Smooth muscle cell (in vitro differentiated cells): ENCODE results near the gene SNRPB2. TPM values are rescaled to one million over a fixed set of nuclear protein-coding genes. Genes with fewer than 3 reads are reported as not detected.

ENCODE experiments used
- DNase-seq: peaks from one replicate; lab custom pipeline; 2025; ENCODE audit not compliant: unreplicated experiment; lab: John Stamatoyannopoulos, UW
- H2AFZ ChIP-seq: fragments of 200-600 bp; sonication (generic); 2 replicates; pipeline ENCODE4 v1.6.0; 2016; ENCODE audit warnings: antibody characterized with exemption, low read depth, mild to moderate bottlenecking
- H3F3A ChIP-seq: fragments of 200-600 bp; sonication (generic); 2 replicates; pipeline ENCODE4 v1.6.0; 2017; ENCODE audit warnings: antibody characterized with exemption, low read depth
- H3K27ac ChIP-seq: fragments of 200-600 bp; sonication (generic); 2 replicates; pipeline ENCODE4 v1.5.1; 2016; ENCODE audit warnings: low read depth, mild to moderate bottlenecking
- H3K27me3 ChIP-seq: fragments of 200-600 bp; sonication (generic); 2 replicates; pipeline ENCODE4 v1.6.1; 2016; ENCODE audit warnings: low read depth, mild to moderate bottlenecking
- H3K36me3 ChIP-seq: fragments of 200-600 bp; sonication (generic); 2 replicates; pipeline ENCODE4 v1.5.1; 2016; ENCODE audit warnings: low read depth
- H3K4me1 ChIP-seq: fragments of 200-600 bp; sonication (generic); 2 replicates; pipeline ENCODE4 v1.5.1; 2016; ENCODE audit warnings: low read depth
- H3K4me2 ChIP-seq: fragments of 200-600 bp; sonication (generic); 2 replicates; pipeline ENCODE4 v1.6.0; 2016; ENCODE audit warnings: mild to moderate bottlenecking
- H3K4me3 ChIP-seq: fragments of 200-600 bp; sonication (generic); 2 replicates; pipeline ENCODE4 v1.5.1; 2016; ENCODE audit warnings: mild to moderate bottlenecking
- H3K79me2 ChIP-seq: fragments of 200-600 bp; sonication (generic); 2 replicates; pipeline ENCODE4 v1.6.0; 2016; ENCODE audit warnings: low read depth, mild to moderate bottlenecking
- H3K9ac ChIP-seq: fragments of 200-600 bp; sonication (generic); 2 replicates; pipeline ENCODE4 v1.6.0; 2016; ENCODE audit warnings: low read depth
- H3K9me3 ChIP-seq: fragments of 200-600 bp; sonication (generic); replicated peaks from 2 replicates; pipeline ENCODE4 v1.5.1; 2016; ENCODE audit warnings: low read depth
- H4K20me1 ChIP-seq: fragments of 200-600 bp; sonication (generic); 2 replicates; pipeline ENCODE4 v1.6.0; 2016; ENCODE audit warnings: low read depth
- WGBS: methylation state at CpG from one replicate; pipeline ENCODE4 v1.1.7; 2016; ENCODE audit warnings: low lambda C conversion rate; 5-methylcytosine and 5-hydroxymethylcytosine counted together
- polyA plus RNA-seq: library from polyadenylated mRNA; unstranded; fragments of >200 nt; fragmentation: Nextera tagmentation; extraction: Ambion mirVana; gene quantifications from 2 replicates; pipeline ENCODE4 v1.2.1, GENCODE V29; 2016
- total RNA-seq: library from RNA; depleted of rRNA; stranded (reverse); fragments of >200 nt; gene quantifications from 2 replicates; pipeline ENCODE4 v1.2.3, GENCODE V29; 2014
- TF ChIP-seq, protein P1 (sequence below): fragments of 200-600 bp; sonication (generic); IDR thresholded peaks from 2 replicates; pipeline ENCODE4 v1.5.1; 2017; ENCODE audit warnings: borderline replicate concordance, mild to moderate bottlenecking, antibody characterized with exemption; ENCODE audit not compliant: insufficient read depth, poor library complexity, severe bottlenecking

The SNRPB2 gene
- total and polyA plus RNA-seq, 2 experiments from 2014 or later, result 87.6 to 105 TPM

DNA sequence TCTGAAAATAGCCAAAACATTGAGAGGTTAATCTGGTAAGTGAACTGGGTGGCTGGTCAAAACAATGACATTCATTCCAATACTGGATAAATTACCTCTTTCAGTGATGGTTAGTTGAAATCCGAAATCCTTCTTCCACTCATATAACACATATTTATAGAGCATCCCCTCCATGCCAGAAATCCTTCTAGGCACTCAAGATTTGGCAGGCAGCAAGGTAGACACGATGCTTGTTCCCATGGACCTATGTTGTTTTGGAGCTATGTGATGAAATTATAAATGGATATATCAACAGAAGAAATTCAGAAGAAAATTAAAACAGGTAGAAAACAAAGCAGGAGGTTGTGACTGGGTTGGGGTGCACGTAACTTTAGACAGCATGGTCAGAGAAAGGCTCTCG is 26.3 kb upstream of the SNRPB2 start:
- H3K9me3 ChIP-seq, result no peaks in the 10 kb centered on the region
- H4K20me1 ChIP-seq, result no peaks in the 10 kb centered on the region
- H3K9ac ChIP-seq, result no peak overlapping the region
- H3F3A ChIP-seq, result no peaks in the 10 kb centered on the region
- H3K36me3 ChIP-seq, result no peaks in the 10 kb centered on the region
- no peaks in the 10 kb centered on the region for H3K4me1 ChIP-seq
- no peaks in the 10 kb centered on the region for H3K27me3 ChIP-seq
- DNase-seq, result no peak
- H3K79me2 ChIP-seq, result no peaks in the 10 kb centered on the region
- TF ChIP-seq, protein P1, sequence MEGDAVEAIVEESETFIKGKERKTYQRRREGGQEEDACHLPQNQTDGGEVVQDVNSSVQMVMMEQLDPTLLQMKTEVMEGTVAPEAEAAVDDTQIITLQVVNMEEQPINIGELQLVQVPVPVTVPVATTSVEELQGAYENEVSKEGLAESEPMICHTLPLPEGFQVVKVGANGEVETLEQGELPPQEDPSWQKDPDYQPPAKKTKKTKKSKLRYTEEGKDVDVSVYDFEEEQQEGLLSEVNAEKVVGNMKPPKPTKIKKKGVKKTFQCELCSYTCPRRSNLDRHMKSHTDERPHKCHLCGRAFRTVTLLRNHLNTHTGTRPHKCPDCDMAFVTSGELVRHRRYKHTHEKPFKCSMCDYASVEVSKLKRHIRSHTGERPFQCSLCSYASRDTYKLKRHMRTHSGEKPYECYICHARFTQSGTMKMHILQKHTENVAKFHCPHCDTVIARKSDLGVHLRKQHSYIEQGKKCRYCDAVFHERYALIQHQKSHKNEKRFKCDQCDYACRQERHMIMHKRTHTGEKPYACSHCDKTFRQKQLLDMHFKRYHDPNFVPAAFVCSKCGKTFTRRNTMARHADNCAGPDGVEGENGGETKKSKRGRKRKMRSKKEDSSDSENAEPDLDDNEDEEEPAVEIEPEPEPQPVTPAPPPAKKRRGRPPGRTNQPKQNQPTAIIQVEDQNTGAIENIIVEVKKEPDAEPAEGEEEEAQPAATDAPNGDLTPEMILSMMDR, result no peak
- no peak overlapping the region for H3K4me2 ChIP-seq
- no peak overlapping the region for H3K4me3 ChIP-seq
- no peak overlapping the region for H3K27ac ChIP-seq
- 86% methylated on average over 4 of the region's 4 CpGs for WGBS
- no peak overlapping the region for H2AFZ ChIP-seq

DNA sequence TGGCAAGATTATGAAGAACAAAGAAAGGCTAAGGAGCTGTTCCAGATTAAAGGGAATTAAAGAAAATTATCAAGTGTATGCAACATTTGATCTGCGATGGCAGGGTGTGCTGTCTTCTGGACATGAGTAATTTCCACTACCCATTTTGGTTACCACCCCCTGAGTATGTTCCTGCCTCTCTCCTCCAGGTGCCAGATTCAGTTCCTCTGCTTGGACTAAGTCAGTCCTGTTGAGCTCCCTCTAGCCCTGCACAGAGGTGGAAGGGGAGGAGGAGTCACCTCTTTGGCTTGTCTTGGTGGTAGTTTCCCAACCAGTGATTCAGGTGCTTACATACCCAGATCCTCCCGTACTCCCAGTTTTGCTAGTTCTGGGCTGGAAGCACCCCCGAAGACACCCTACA is 22.2 kb upstream of the SNRPB2 start:
- no peak for DNase-seq
- Histone ChIP-seq H4K20me1 (no peaks in the 10 kb centered on the region), H3K27me3 (no peaks in the 10 kb centered on the region), H3K36me3 (no peaks in the 10 kb centered on the region), H2AFZ (no peak overlapping the region), H3K4me2 (no peak overlapping the region), H3F3A (no peaks in the 10 kb centered on the region), H3K79me2 (no peaks in the 10 kb centered on the region), H3K9ac (no peak overlapping the region), H3K4me3 (no peak overlapping the region), H3K4me1 (no peaks in the 10 kb centered on the region), H3K9me3 (no peaks in the 10 kb centered on the region), H3K27ac (no peak overlapping the region)
- WGBS, result 88% methylated on average over 3 of the region's 3 CpGs
- TF ChIP-seq, protein P1, result no peak

DNA sequence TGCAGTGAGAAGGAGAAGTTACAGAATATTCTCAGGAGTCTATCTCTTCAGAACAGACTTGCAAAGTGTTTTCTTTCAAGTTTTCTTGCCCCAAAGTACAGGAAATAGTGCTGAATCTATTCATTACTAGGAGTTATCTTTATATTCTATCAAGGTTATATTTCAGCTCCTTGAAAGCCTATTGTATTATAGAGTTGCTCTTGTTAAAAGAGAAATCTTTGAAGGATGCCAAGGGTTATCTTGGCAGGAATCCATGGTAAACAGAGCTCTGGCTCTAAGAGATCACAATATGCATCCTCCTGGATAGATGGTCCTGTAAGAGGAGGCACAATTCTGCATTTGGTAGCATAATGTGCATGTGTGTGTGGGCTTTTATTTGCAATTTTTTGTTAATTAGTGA is 21.2 kb upstream of the SNRPB2 start:
- no peak for DNase-seq
- Histone ChIP-seq H2AFZ (no peak overlapping the region), H3K27me3 (no peaks in the 10 kb centered on the region), H3K9ac (no peak overlapping the region), H3K4me1 (no peaks in the 10 kb centered on the region), H3K4me3 (no peak overlapping the region), H3K4me2 (no peak overlapping the region), H3K9me3 (no peaks in the 10 kb centered on the region), H3K79me2 (no peaks in the 10 kb centered on the region), H3F3A (no peaks in the 10 kb centered on the region), H3K36me3 (no peaks in the 10 kb centered on the region), H3K27ac (no peak overlapping the region), H4K20me1 (no peaks in the 10 kb centered on the region)
- TF ChIP-seq, protein P1, result no peak

DNA sequence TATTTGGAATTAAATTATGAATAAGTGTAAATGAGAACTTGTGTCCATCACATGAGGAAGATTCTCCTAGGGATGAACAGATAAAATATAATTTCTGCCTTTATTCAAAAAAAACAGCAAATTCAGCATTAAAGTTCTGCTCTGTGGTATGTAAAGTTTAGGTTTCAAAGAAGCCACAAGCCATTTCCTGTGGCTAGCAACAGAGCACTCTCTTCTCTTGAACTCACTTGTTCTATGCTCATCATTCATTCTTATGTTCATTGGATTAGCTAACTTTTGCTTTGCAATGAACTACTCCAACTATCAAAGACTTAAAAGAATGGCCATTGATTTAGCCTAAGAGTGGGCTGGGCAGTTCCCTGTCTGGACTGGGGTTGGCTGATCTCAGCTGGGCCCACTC is 20.8 kb upstream of the SNRPB2 start:
- DNase-seq, result no peak
- Histone ChIP-seq H2AFZ (no peak overlapping the region), H3K4me2 (no peak overlapping the region), H3K36me3 (no peaks in the 10 kb centered on the region), H4K20me1 (no peaks in the 10 kb centered on the region), H3F3A (no peaks in the 10 kb centered on the region), H3K4me3 (no peak overlapping the region), H3K9me3 (no peaks in the 10 kb centered on the region), H3K27me3 (no peaks in the 10 kb centered on the region), H3K4me1 (no peaks in the 10 kb centered on the region), H3K27ac (no peak overlapping the region), H3K79me2 (no peaks in the 10 kb centered on the region), H3K9ac (no peak overlapping the region)
- TF ChIP-seq, protein P1, result no peak
